Stimulated activated CD8-positive, alpha-beta memory T cell treated with anti-CD3 and anti-CD28 coated beads, Interleukin-2, amount 100 ng/mL, for 48 hours (primary cell): ENCODE measurements around the gene TMEM120B.
A peak's percentile ranks its signal among the peaks of the same experiment; 100 is the strongest.

Experiments
- DNase-seq, 2 donors: peaks; one replicate each; pipeline ENCODE4 v3.0.0-alpha.2; 2020; ENCODE audit warnings: low read depth in 2 of 2

Gene TMEM120B

DNA sequence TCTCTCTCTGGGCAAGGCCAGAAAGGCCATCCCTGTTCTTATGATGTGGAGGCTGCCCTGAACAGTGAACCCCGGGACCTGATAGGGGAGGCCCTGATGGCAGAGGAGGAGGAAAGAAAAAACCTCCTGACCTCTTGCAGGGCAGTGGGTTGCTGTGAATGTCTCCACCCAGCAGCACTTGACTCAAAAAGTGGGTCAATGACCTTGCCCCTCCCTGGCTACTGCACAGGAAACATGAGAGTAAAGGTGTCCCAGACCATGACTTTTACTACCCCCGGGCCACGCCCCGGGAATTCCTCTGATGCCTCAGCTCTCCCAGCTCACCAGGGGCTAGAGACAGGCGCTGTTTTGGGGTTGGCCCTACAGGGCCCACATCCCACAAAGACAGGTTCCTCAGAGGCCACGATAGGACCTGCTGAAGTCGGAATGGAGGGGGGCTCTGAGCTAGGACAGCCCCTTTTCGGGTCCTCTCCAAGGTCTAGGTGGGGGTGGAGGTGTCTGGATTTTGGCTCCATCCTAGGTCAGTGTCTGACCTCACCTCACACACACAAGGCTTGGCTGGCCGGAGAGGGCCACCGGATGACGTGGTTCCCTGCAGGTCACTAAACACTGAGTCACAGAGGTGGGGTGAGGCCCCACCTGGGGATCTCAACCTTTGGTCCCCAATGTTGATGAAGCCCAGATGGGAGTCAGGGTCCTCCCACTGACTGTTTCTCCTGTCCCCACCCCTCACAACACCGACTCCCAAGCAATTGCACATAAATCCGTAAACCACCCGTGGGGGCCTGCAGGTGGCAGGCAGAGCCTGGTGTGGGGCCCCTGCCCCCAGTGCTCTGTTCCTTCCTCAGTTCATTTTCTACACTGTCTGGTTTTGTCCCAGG lies 79.4 kb downstream of the TMEM120B start:
- no peak for DNase-seq

DNA sequence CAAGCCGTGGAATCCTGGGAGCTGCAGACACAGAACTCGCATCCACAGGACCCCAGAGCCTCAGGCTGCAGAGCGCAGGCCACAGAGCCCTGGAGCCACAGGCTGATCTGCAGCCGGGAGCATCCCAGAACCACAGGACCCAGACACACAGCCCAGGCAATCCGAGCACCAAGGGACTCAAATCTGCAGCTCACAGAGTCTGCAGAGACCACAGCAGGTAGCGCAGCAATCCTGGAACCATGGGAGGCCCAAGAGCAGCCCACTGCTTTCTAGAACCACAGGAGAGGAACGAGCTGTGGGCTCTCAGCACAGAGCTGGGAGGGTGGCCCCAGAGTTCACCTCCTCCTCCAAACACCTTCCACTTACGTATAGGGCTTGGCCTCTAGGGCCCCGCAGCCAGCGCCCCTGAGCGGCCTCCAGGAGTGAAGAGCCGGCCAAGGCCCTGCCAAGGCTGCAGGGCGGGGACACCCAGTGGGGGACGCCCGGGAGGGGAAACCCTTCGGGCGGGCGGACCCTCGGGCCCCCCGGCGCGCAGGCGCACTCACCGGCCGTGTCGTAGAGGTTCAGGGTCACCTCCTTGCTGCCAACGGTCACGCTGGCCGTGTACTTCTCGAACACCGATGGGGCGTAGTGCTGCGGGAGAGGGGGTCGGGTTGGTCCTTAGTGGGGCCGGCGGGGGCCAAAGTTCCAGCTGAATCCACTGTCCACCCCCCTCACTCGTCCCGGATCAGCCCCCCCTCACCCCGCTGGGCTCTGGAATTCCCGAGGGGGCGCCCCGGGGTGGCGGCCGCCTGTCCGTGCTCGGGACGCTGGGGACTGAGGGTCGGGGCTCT lies 80.3 kb downstream of the TMEM120B start:
- peak in 1 of 2 donors; percentile 60 for DNase-seq

DNA sequence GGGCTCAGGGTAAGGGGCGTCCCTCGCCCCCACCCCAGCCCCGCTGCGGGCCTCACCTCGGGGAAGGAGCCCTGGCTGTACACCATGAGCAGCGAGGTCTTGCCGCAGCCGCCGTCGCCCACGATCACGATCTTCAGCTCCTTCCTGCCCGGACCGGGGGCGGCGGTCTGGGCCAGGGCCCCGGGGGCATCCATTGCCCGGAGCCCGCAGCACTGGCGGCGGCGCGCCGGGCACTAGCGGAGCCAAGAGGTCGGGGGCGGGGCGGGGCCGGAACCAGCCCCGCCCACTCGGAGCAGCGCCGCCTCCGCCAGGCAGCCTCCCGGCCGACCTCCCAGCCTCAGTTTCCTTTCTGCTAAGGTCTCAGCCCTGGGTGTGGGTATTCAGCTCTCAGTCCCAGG lies 80.9 kb downstream of the TMEM120B start, which contains the start of gene RHOF:
Gene RHOF (minus strand): TSS at position 249 of the 398 bp plus-strand sequence. CDS start 55 bp downstream, at position 194.
- DNase-seq = peak in 1 of 2 donors; percentile 71

DNA sequence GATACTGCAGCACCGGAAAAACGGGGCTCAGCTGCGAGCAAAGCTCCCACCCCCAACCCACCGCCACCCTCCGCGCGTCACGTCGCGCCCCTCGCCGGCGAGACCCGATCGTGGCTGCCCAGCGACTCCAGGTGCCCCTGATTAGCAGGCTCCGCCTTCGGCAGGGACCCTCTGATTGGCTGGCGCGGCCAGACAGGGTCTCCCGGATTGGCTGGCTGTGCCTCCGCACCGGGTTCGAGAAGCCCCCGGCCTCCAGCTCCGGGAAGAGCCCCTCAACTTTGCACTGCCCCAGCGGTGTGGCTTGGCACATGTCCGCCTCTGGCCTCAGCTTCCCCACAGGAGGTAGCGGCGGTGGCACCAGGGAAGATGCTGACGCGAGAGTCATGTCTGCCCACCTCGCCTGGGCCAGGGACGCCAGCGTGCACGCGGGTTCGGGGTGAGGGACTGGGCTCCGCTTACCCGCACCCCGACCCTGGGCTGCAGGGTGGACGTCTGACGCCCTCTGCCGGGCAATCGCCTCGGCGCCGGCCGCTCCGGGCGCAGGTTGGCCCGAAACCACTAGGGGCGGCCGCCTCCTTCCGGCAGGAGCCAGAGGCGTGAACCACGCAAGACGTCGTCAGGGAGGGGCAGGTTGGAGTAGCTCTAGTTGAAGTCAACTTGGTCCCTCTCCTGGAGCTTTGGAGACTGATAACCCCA lies 81.4 kb downstream of the TMEM120B start:
- peak; percentile 92 to 93 for DNase-seq

DNA sequence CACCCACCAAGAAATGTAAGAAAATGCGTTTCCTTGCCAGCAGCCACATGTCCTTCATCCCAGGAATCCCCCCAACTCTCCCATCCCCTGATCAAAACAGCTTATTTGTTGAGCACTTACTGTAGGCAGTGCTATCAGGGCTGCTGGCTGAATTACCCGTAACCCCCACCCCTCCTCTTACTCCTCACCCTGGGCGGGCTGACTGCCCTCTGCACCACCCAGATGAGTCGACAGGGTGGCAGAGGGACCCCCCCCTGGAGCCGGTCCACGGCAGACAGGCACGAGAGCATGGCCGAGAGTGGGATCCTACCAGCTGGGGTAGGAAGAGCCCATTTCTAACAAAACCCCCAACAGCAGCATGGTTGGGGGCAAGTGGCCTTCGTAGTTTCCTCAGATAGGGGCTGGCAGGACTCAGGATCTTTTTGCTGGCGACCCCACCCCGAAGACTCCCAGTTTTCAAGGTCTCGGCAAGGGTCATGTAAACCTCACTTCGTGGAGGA lies 82.0 kb downstream of the TMEM120B start:
- DNase-seq = no peak

DNA sequence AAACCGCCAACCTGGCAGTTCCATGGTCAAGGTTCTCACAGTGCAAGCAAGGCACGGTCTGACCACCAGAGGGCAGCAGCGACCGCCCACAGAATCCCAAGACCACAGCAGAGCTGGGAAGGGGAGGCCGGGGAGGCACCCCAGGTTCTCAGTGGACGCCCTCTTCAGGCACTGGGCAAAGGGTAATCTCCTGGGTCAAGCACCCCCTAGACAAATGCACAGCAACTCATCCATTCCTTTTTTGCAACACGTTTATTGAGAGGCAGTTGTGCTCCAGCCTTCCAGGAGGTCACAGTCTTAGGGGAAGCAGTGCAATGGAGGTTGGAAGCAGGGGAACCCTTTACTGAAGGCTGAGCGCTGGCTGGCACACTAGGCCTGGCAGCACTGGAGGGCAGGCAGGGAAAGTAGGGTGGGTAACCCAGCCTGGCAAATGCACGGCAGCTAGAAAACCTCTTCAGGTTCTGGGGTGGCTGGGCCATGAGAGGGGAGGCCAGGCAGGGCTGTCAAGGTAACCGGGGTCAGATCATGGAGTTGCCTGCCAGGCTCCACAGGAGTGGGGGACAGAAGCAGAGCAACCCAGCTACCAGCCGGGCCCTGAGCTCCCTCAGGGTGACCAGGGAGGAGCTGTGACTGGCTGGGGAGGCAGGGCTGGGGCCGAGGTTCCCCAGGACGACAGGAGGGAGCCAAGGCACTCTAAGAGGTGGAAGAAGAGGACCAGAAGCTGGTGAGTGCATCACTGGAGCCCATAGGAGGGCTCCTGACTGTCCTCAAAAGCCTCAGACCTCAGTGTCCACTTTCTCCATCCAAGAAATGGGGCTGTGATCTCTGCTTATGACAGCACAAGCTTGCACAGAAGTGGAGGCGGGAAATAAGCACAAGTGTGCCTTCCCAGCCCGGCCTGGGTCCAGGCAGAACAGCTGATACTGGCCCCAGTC lies 82.7 kb downstream of the TMEM120B start:
- DNase-seq = peak; percentile 72 to 80

DNA sequence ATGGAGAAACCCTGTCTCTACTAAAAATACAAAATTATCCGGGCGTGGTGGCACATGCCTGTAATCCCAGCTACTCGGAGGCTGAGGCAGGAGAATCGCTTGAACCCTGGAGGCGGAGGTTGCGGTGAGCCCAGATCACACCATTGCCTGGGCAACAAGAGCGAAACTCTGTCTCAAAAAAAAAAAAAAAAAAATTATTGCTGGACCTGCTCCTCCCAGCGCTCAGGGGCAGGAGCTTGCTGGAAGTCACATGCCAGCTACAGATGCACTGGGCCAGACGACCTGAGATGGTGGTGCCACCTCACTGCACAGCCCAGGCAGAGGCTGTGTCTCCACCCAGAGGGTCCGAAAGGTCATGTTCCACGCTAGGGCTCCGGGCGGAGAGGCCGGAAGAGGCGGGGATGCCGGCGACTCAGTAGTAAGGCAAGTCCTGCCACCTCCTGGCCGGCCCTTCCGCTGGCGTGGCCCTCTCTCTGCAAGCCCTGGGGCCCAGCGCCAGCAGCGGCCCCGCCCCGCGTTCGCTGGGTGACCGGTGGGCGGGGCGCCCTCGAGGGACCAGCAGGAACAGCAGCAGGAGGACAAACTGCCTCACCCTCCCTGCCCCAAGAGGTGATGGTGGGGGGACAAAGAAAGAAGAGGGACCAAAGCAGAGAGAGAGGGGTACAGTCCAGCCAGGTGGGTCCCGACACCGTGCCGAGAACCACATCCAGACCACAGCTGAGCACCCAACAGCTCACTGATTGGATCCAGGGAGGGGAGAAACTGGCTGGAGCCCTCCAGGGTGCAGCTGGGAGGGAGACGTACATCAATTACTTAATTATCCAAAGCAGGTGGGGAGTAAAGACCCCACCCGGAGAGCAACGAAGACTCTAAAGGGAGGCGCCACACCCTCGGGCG lies 84.6 kb downstream of the TMEM120B start:
- no peak for DNase-seq

DNA sequence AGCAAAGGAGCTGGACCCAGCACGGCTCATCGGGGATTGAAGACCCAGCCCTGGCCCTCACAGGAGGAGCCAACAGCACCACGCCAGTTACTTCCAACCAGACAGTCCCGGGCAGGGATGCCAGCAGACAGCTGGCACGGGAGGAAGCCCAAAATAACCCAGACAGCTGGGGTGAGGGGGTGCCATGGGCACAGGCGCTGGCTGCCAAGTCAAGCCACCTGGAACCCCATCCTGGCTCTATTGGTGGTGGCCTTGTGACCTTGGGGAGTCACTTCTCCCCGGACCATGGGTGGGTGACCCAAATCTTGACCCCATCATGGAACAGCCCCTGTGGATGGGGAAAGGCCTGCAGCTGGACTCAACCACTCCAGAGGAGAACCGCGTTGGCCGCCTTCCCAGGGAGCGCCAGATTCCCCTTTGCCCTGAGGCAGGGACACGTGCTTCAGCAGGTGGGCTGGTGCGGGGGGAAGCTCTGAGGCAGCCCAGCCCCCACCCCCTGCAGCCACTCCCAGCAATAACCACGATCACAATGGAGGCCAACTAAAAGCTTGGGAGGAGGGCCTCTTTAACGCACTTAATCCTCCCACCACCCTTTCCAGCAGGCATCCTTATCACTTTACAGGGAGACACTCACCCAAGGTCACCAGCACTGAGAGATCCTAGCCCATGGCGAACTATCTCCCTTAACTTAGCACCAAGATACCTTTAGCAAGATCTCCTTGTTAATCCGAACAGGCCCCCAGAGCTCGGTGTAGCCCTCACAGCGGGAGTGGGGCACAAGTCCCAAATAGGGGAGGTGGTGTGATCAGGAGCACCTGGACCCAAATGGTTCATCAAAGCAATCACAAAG lies 85.6 kb downstream of the TMEM120B start:
- DNase-seq = no peak

DNA sequence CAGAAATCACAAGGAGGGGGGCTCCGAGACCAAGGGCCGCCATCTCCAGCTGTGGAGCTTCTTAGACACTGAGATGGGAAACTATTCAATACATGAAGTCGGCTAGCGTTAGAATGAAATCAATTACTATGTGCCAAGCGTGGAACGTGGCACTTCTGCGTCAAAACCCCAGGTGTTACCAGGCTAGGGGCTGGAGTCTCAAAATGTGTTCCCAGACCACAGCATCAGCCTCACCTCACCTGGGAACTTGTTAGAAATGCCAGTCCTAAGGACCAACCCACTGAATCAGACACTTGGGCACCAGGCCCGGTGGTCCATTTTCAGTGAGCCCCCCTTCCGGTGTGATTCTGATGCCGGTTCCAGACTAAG lies 86.2 kb downstream of the TMEM120B start:
- DNase-seq = no peak

DNA sequence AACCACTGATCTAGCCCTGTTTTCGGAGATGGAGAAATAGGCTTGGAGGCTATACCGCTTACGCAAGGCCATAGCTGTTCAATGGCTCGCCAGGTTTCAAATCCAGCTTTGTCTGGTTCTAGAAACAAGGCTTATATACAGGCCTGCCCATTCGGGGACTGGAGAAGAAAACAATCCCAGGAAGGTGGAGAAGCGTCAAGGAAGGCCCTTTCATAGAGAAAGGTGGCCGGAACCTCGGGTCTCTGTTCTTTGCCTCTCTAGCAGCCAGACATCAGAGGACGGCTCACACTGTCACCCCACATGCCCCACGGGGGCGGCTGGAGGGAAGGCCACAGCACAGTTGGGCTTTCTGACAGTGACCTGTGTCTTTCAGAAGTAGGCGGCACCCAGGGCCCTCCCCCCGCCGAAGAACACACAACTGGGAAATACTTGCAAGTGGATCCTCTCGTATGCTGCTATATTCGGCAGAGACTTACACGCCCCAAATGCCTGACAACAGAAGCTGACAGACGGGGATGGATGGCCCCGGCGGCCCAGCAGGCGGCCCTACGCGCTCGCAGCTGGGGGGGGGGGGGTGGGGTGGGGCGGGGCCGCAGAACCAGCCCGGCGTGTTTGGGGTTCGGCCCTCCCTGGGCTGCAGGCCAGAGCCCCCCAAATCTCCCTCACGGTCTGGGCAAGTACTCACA lies 86.7 kb downstream of the TMEM120B start:
- DNase-seq = no peak

DNA sequence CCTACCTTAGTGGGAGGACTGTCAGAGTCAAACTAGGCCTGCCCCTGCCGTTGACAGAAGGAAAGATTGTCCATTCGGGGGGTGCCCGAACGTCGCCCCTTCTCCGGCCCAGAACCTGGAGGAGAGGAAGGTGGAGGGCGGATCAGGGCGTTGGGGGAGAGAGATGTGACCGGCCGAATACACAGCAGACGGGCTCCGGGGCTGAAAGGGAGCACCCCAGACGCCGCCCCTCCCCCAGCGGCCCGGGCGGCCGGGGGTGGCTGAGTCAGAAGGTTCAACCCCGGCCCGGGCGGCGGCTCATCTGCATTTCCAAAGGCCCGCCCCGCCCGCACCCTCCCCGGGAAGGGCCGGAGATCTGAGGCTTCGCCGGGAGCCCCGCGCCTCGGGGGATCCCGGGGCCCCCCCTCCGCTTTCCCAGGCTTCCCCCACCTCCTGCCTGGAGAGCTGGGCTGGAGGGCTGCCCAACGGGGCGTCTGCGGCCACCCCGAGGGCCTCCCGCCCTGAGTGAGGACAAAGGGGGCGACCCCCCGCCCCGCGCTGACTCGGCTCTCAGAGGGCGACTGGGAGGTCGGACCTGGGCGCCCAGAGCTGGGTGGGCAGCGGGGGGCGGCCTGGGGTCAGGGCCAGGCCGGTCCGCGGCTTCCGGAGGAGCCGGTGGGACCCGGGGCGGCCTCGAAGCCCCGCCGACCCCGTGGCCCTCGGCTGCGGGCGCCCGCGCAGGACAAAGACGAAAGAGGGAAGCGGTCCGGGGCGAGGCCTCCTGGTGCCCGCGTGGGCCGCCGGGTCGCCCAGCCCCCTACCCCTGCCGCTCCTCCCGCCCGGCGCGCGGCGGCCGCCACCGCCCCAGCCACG lies 87.5 kb downstream of the TMEM120B start:
- DNase-seq = peak; percentile 79 to 84

DNA sequence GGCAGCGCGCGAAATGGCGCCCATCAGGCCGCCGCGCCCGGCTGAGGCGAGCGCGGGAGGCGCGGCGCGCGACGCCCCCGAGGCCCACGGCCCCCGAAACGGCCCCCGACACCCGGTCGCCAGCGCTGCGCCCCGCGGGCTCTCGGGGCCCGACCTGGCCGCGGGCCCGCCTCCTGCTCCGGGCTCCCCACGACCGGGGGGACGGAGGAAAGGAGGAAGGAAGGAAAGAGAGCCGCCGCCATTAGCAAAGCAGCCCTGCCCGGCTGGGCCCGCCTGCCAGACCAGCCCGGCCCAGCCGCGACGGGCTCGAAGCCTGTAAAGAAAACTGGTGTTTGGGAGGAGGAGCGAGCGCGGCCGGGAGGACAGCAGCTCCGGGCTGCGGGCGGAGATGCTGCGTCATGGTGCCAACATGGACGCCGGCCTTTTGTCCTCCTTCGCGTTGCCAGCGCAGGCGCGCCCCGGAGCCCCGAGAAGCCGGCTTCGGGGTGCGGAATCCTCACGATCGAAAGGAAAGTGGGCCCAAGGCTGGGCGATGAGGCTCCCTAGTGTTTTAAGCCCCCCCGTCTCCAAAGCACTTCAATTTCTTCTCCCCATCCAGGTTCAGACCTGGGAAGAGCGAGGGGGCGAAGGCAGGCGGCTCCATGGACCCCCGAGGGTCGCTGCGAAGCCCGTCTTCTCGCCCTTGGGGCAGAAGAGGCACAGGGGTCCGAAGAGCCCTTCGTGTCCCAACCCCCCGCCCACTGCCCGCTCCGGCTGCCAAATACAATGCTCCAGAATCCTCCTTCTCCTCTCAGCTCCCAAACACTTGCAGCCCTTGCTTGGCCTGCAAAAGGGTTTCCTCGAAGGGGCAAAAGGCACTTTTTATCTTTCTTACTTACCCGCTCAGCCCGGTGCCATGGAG lies 88.4 kb downstream of the TMEM120B start:
- DNase-seq = peak in 1 of 2 donors; percentile 57

DNA sequence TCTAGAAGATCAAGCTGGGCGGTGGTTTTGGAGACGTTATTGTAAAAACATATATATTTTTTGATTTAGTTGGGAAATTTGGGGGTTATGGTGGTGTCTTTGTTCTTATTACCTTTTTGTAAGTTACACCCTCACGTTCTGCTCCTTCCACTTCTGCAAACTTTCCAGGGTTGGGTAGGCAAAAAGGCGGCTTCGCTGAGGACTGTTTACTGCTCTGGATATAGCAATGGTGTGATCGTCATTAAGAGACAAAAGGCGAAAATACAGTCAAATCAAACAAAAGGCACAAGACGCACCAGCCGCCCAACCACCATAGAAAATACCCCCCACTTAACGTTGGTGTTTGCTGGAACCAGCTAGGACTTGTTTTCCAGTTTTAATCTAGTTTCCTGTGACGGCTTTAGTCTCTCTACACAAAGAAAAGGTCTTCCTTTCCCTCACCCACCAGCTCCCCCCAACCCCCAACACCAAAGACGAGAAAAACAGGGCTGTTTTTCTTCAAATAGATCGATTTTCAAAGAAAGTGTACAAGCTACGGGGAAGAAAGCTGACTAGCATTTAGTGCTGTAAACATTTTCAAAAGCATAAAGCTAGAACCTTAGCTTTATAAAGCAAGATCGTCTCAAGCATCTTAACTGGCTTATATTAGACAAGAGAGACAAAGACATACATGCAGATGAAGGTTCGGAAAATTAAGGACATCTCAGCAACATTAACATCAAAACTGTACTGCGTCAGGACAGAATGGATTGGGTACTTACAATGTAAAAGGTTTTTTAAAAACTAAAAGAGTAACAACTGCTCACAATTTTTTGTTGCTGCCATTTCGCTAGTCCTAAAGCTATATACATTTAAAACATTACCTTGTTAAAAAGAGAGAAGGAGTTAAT lies 89.3 kb downstream of the TMEM120B start:
- no peak for DNase-seq

DNA sequence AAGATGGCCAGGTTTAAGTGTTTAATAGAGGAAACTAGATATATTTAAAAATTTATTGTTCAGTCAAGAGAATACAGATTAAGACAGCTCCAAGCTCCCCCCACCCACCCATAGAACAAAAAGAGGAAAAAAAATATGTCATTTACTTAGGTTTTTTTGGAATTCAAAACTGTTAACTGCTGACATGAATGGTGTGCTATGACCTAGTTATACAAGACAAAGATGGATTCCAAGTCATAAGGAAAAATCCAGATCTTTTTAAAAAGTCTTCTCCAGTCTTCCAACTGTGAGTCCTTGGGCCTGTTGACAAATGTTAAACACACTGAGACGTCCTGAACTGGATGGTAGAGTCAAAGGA lies 89.9 kb downstream of the TMEM120B start:
- no peak for DNase-seq
